ENCODE data around the gene CCDC201.

CCDC201 gene

DNA sequence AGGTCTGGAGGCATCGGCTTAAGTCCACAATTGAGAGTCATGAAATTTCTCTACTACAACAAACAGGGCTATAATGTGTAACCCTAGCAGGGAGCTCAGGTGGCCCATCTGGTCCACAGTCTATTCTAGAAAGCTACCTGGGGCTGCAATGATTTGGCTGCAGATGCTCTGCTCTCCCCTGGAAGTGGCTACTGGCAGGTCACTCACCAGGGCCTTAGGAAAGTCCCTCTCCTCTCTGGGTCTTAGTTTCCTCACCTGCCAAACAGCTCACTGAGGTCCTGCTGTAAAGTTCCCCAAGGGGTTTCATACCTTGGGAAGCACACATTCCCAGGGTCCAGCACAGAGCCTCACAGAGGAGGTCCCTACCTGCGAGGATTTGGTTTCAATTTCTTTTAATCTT is 45.7 kb upstream of the CCDC201 start:
- no peak overlapping the region for H3K4me3 ChIP-seq (replicated peaks; ENCODE audit: low read depth, low read length)
- DNase-seq (ENCODE audit: low read depth), result no peak
- TF ChIP-seq CTCF (IDR thresholded peaks at IDR 0.05; ENCODE audit: low read length, missing control alignments), result no peak

DNA sequence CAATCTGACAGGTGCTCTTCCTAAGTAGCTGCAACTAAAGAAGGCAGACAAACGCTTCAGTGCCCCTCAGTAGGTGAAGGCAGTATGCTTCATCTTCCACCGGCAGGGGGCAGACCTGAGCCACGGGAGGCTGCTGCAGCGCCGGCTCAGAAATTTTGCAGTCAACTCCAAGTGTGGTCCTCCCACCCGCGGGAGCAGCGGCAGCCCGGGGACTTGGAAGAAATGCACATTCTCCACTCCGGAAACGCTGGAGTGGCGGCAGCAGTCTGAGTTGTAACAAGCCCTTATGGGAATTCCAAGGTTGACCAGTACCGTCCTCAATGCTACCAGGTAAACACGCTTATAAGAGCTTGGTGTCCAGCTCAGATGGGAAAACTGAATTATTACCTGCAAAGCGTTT is 44.8 kb upstream of the CCDC201 start:
- TF ChIP-seq CTCF (IDR thresholded peaks at IDR 0.05; ENCODE audit: low read length, missing control alignments), result peak; percentile 88
- no peak overlapping the region for H3K4me3 ChIP-seq (replicated peaks; ENCODE audit: low read depth, low read length)
- DNase-seq (ENCODE audit: low read depth), result peak; percentile 75

- TF ChIP-seq CTCF (IDR thresholded peaks at IDR 0.05; ENCODE audit: low read length, missing control alignments), result no peak
- H3K4me3 ChIP-seq (replicated peaks; ENCODE audit: low read depth, low read length), result no peak overlapping the region
- DNase-seq (ENCODE audit: low read depth), result no peak
Observed at GRCh38 chr7:45917064-45917463, 44.2 kb upstream of the CCDC201 start.

DNA sequence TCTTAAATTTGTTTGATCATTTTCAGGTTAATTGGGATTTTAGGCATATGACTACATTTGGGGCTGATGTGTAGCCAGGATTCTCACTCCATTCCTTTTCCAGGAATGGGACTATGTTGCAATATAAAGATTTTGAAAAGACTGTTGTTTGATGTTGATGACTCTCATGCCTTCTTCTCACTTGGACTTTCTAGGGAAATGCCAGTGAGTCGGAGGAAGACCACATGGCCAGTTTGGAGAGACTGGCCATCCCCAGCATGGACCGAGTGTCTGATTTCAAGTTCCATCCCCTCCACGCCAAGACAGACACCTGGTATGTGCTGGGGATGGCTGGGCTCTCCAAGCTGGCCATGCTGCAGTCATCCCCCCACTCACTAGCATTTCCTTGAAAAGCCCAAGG is 42.7 kb upstream of the CCDC201 start:
- TF ChIP-seq CTCF (IDR thresholded peaks at IDR 0.05; ENCODE audit: low read length, missing control alignments), result no peak
- H3K4me3 ChIP-seq (replicated peaks; ENCODE audit: low read depth, low read length), result no peak overlapping the region
- DNase-seq (ENCODE audit: low read depth), result no peak

GRCh38 chr7:45914911-45915310 is 42.0 kb upstream of the CCDC201 start:
- no peak for TF ChIP-seq CTCF (IDR thresholded peaks at IDR 0.05; ENCODE audit: low read length, missing control alignments)
- DNase-seq (ENCODE audit: low read depth), result no peak
- H3K4me3 ChIP-seq (replicated peaks; ENCODE audit: low read depth, low read length), result no peak overlapping the region

GRCh38 chr7:45912972-45913371 is 40.1 kb upstream of the CCDC201 start:
- TF ChIP-seq CTCF (IDR thresholded peaks at IDR 0.05; ENCODE audit: low read length, missing control alignments), result no peak

GRCh38 chr7:45911311-45911710 is 38.4 kb upstream of the CCDC201 start:
- DNase-seq (ENCODE audit: low read depth), result no peak
- no peak overlapping the region for H3K4me3 ChIP-seq (replicated peaks; ENCODE audit: low read depth, low read length)
- TF ChIP-seq CTCF (IDR thresholded peaks at IDR 0.05; ENCODE audit: low read length, missing control alignments), result no peak

More at GRCh38 chr7:45912972-45913371, 40.1 kb upstream of the CCDC201 start:
- no peak for DNase-seq (ENCODE audit: low read depth)
- no peak overlapping the region for H3K4me3 ChIP-seq (replicated peaks; ENCODE audit: low read depth, low read length)

Data from fibroblast of pulmonary artery (primary cell).